ENCODE results near the gene TLN1. TPM values are rescaled to one million over a fixed set of nuclear protein-coding genes. Genes with fewer than 3 reads are reported as not detected.

TLN1 gene
- total RNA-seq, 1 experiment from 2014 or later, result 173 TPM

GRCh38 chr9:35723426-35723825 lies 8.6 kb downstream of the TLN1 start:
- no TSS peak for BruUV-seq (replicated peaks)
- Histone ChIP-seq H3K4me3 (ENCODE audit: low read depth, low read length, poor library complexity, severe bottlenecking) (no peak overlapping the region), H3K9me3 (ENCODE audit: low read depth, low read length, poor library complexity, severe bottlenecking) (no peaks in the 10 kb centered on the region), H3K4me1 (ENCODE audit: insufficient read depth, low read length, poor library complexity, severe bottlenecking) (peaks cover 4% of the 10 kb centered on the region), H3K27ac (ENCODE audit: low read depth, low read length, poor library complexity, severe bottlenecking) (no peak overlapping the region), H3K27me3 (replicated peaks; ENCODE audit: insufficient read depth, low read depth, low read length, poor library complexity) (no peaks in the 10 kb centered on the region), H3K36me3 (ENCODE audit: insufficient read depth, low read length, poor library complexity, severe bottlenecking) (peaks cover 62% of the 10 kb centered on the region)
- ChIA-PET POLR2A (ENCODE audit: low non-redundant PET) (no interaction called here), CTCF (no interaction called here)
- no peak for DNase-seq (ENCODE audit: low spot score)
- TF ChIP-seq EZH2 (IDR thresholded peaks at IDR 0.05; ENCODE audit: borderline replicate concordance, low read depth, low read length, poor library complexity, severe bottlenecking) (no peak), CTCF (conservative IDR thresholded peaks at IDR 0.05; ENCODE audit: low read depth, low read length) (no peak)
- intact Hi-C loops (cut with micrococcal nuclease; ENCODE audit: unreplicated experiment), result no loop called here

GRCh38 chr9:35719546-35719945 lies 12.4 kb downstream of the TLN1 start:
- Histone ChIP-seq H3K4me1 (ENCODE audit: insufficient read depth, low read length, poor library complexity, severe bottlenecking) (no peaks in the 10 kb centered on the region), H3K4me3 (ENCODE audit: low read depth, low read length, poor library complexity, severe bottlenecking) (no peak overlapping the region), H3K9me3 (ENCODE audit: low read depth, low read length, poor library complexity, severe bottlenecking) (no peaks in the 10 kb centered on the region), H3K27me3 (replicated peaks; ENCODE audit: insufficient read depth, low read depth, low read length, poor library complexity) (no peaks in the 10 kb centered on the region), H3K36me3 (ENCODE audit: insufficient read depth, low read length, poor library complexity, severe bottlenecking) (peaks cover 97% of the 10 kb centered on the region), H3K27ac (ENCODE audit: low read depth, low read length, poor library complexity, severe bottlenecking) (no peak overlapping the region)
- TF ChIP-seq CTCF (conservative IDR thresholded peaks at IDR 0.05; ENCODE audit: low read depth, low read length) (no peak), EZH2 (IDR thresholded peaks at IDR 0.05; ENCODE audit: borderline replicate concordance, low read depth, low read length, poor library complexity, severe bottlenecking) (no peak)
- ChIA-PET POLR2A (ENCODE audit: low non-redundant PET) (no interaction called here), CTCF (no interaction called here)
- intact Hi-C loops (cut with micrococcal nuclease; ENCODE audit: unreplicated experiment), result no loop called here
- TSS peak; percentile 43 for BruUV-seq (replicated peaks)
- no peak for DNase-seq (ENCODE audit: low spot score)

GRCh38 chr9:35718721-35719511 lies 13.1 kb downstream of the TLN1 start:
- no peak overlapping the region for H3K4me3 ChIP-seq (ENCODE audit: low read depth, low read length, poor library complexity, severe bottlenecking)
- TF ChIP-seq EZH2 (IDR thresholded peaks at IDR 0.05; ENCODE audit: borderline replicate concordance, low read depth, low read length, poor library complexity, severe bottlenecking) (no peak), CTCF (conservative IDR thresholded peaks at IDR 0.05; ENCODE audit: low read depth, low read length) (no peak)
- BruUV-seq (replicated peaks), result no TSS peak
- ChIA-PET CTCF (no interaction called here), POLR2A (ENCODE audit: low non-redundant PET) (no interaction called here)
- DNase-seq (ENCODE audit: low spot score), result no peak
- H3K9me3 ChIP-seq (ENCODE audit: low read depth, low read length, poor library complexity, severe bottlenecking), result no peaks in the 10 kb centered on the region
- no peaks in the 10 kb centered on the region for H3K4me1 ChIP-seq (ENCODE audit: insufficient read depth, low read length, poor library complexity, severe bottlenecking)
- H3K27me3 ChIP-seq (replicated peaks; ENCODE audit: insufficient read depth, low read depth, low read length, poor library complexity), result no peaks in the 10 kb centered on the region
- H3K27ac ChIP-seq (ENCODE audit: low read depth, low read length, poor library complexity, severe bottlenecking), result no peak overlapping the region
- peaks cover 97% of the 10 kb centered on the region for H3K36me3 ChIP-seq (ENCODE audit: insufficient read depth, low read length, poor library complexity, severe bottlenecking)
- intact Hi-C loops (cut with micrococcal nuclease; ENCODE audit: unreplicated experiment), result no loop called here

Data from A673 (cell line).